Progenitor cell of endocrine pancreas (in vitro differentiated cells): ENCODE measurements around the gene DNAJC5. TPM values are rescaled to one million over a fixed set of nuclear protein-coding genes. Genes with fewer than 3 reads are reported as not detected.

Source experiments
- DNase-seq: peaks from one replicate; pipeline ENCODE4 v3.0.0; 2021; ENCODE audit warnings: low spot score; ENCODE audit not compliant: unreplicated experiment
- H3K27ac Mint-ChIP-seq: 2 replicates; pipeline ENCODE4 v1.8.0; 2021; ENCODE audit warnings: mild to moderate bottlenecking, moderate library complexity, mixed read lengths
- H3K27me3 Mint-ChIP-seq: 2 replicates; pipeline ENCODE4 v1.8.0; 2021; ENCODE audit warnings: mixed read lengths
- H3K36me3 Mint-ChIP-seq: 2 replicates; pipeline ENCODE4 v1.8.0; 2022; ENCODE audit warnings: mixed read lengths; ENCODE audit not compliant: insufficient read depth
- H3K4me1 Mint-ChIP-seq: 2 replicates; pipeline ENCODE4 v1.8.0; 2021; ENCODE audit warnings: low read depth, mixed read lengths
- H3K4me3 Mint-ChIP-seq: 2 replicates; pipeline ENCODE4 v1.8.0; 2021; ENCODE audit warnings: low read depth, mild to moderate bottlenecking, moderate library complexity, mixed read lengths
- H3K9me3 Mint-ChIP-seq: 2 replicates; pipeline ENCODE4 v1.8.0; 2021; ENCODE audit warnings: low read depth, mixed read lengths
- CTCF ChIP-seq: fragments of 200-600 bp; sonication (generic); IDR thresholded peaks from one replicate; pipeline ENCODE4 v1.5.0; 2021; ENCODE audit warnings: antibody characterized with exemption, mild to moderate bottlenecking; ENCODE audit not compliant: unreplicated experiment
- total RNA-seq: library from RNA; stranded (reverse); gene quantifications from 2 replicates; pipeline ENCODE4 v1.2.1, GENCODE V29; 2021

Gene DNAJC5
- total RNA-seq, 1 donor from 2014 or later, result 41.8 TPM

GRCh38 chr20:63860325-63861051 is 34.4 kb upstream of the DNAJC5 start:
- H3K4me1 Mint-ChIP-seq, result peaks cover 16% of the 10 kb centered on the region
- H3K4me3 Mint-ChIP-seq, result no peak overlapping the region
- H3K9me3 Mint-ChIP-seq, result no peaks in the 10 kb centered on the region
- H3K27ac Mint-ChIP-seq, result no peak overlapping the region
- H3K27me3 Mint-ChIP-seq, result peaks cover 4% of the 10 kb centered on the region
- no peak for TF ChIP-seq CTCF
- DNase-seq, result no peak
- peaks cover 2% of the 10 kb centered on the region for H3K36me3 Mint-ChIP-seq

GRCh38 chr20:63861365-63861934 is 33.5 kb upstream of the DNAJC5 start, which contains the start of gene ABHD16B:
ABHD16B (plus strand) TSS chr20:63861498; CDS start chr20:63861541, 43 bp downstream.
- no peak for TF ChIP-seq CTCF
- H3K4me1 Mint-ChIP-seq, result peaks cover 23% of the 10 kb centered on the region
- no peak within 1 kb of the TSS for H3K27ac Mint-ChIP-seq
- no peaks in the 10 kb centered on the region for H3K9me3 Mint-ChIP-seq
- H3K27me3 Mint-ChIP-seq, result peaks cover 4% of the 10 kb centered on the region
- no peak for DNase-seq
- peaks cover 2% of the 10 kb centered on the region for H3K36me3 Mint-ChIP-seq
- no peak within 1 kb of the TSS for H3K4me3 Mint-ChIP-seq

- Mint-ChIP-seq H3K4me1 (peaks cover 21% of the 10 kb centered on the region), H3K4me3 (no peak overlapping the region), H3K36me3 (peaks cover 2% of the 10 kb centered on the region)
These were observed 32.7 kb upstream of the DNAJC5 start for GRCh38 chr20:63861981-63862901.

GRCh38 chr20:63863021-63863797 is 31.7 kb upstream of the DNAJC5 start:
- H3K36me3 Mint-ChIP-seq, result peaks cover 4% of the 10 kb centered on the region

More at GRCh38 chr20:63861981-63862901, 32.7 kb upstream of the DNAJC5 start:
- no peak overlapping the region for H3K27ac Mint-ChIP-seq
- no peaks in the 10 kb centered on the region for H3K27me3 Mint-ChIP-seq
- DNase-seq, result no peak
- no peaks in the 10 kb centered on the region for H3K9me3 Mint-ChIP-seq
- no peak for TF ChIP-seq CTCF

More at GRCh38 chr20:63863021-63863797, 31.7 kb upstream of the DNAJC5 start:
- Mint-ChIP-seq H3K27me3 (no peaks in the 10 kb centered on the region), H3K27ac (peak overlapping the region; percentile 99), H3K4me3 (peak overlapping the region; percentile 94), H3K9me3 (no peaks in the 10 kb centered on the region), H3K4me1 (peaks cover 20% of the 10 kb centered on the region)
- TF ChIP-seq CTCF, result no peak
- DNase-seq, result no peak
